HG03060 (cell line): ENCODE results near the gene SEMA7A.

ENCODE experiments used
- ATAC-seq: cut with Tn5 transposase; IDR thresholded peaks from one replicate; pipeline ENCODE4 v1.9.1; 2021; ENCODE audit warnings: low read depth, moderate number of reproducible peaks; ENCODE audit not compliant: unreplicated experiment

SEMA7A gene

DNA sequence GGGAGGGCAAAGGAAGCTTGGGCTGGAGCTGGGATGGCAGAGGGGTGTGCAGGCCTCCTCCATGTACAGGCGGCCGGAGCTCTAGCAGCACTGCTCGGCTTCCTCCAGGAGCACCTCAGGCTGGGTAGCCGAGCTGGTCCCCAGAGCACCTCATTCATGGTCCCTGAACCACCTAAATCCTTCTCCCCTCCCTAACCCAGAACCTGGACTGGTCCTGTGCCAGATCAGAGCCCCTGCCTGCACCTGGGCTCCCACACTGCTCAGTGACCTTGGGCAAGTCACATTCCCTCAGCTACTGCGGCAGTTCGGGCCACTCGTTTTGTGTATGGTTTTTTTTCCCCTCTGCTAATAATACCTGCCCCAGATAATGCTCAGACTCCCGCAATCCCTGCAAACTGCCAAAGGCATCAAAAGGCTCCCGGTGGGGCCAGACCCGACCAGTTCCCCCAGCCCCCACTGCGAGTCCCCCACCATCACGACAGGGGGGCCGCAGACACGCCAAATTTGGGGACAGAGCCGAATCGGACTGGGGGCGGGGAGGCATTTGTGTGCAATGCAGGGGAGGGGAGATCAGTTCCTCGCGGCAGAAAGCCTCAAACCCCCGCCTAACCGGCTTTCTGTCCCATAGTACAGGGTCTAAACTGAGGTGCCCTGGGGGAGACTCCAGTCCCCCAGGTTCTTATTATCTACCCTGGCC lies 1.3 kb downstream of the SEMA7A start:
- no peak for ATAC-seq

DNA sequence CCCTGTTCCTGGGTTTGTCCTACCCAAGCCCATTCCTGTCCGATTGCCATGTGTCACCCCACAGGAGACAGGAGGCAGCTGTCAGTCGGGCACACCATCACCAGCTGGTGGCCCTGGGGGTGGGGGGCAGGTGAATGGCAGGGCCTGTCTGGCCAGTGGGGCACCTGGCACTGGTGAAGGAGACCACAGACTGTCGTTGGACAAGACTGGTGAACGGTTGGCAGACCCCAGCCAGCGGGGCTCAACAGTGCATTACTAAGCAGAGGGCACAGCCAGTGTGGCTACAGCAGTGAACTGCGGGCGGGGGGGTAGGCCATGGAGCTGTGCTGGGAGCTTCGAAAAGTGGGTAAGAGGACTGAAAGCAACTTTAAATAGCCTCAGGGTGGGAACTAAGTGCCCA lies 2.1 kb downstream of the SEMA7A start:
- ATAC-seq, result no peak

DNA sequence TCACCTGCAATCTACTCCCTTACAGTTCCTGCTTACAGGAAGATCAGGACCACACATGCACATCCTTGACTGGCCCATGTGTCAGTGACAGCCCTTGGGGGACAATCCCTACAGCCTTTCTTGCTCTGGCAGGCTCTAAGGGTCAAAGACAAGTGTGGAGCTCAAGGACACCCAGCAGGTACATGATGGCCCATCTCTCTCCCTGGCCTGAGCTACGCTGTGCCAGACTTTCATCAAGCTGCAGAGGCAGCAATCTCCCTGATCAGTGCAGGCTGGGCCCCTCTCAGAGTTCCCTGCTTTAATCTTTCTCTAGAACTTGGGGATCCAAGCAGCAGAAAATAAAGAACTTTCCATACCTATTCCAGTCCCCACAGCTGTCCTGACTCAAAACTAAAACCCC lies 2.6 kb downstream of the SEMA7A start:
- ATAC-seq, result no peak

DNA sequence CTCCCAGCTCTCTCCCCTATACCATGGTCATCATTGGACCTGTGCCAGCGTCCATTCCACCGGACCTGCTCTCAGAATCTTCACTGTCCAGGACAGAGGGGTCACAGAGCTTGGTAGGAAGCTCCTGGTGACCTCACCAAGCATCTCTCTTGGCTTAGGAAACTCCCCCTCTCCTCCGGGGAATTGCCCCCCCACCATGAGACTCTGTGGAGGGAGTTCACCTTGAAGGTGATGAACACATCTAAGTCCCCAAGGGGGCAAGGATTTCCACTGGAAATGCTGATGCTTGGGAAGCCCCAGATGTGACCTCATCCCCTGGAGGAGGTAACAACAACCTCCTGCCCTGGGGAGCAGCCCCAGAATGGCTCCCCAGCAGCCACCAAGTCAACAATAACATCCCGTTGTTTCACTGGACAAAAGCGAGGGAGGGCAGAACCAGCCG lies 3.2 kb downstream of the SEMA7A start:
- ATAC-seq, result no peak

DNA sequence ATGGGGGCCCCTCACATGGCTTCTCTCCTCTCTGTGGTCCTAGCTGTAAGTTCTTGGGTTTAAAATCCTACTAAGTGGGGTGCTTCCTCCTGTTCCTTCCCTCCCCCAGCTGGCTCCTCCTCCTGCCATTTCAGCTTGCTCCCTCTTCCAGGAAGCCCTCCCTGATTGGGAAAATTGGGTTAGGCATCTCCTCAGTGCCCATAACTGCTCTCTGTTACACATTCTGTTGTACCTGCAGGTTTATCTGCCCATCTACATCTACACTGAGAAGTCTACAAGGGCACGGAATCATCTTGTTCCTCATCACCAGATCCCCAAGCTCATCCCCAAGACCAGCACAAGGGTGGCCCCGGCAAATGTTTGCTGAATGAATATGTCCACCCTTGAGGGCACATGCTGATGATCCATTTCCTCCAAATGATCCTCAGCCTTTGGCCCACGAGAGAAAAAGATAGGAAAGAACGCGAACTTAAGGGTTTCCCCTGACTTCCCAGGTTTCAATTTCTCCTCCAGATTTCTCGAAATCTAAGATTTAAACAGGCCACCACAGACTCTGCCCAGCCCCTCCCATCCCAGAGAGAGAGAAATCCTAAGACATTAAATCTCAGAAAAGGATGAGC lies 3.9 kb downstream of the SEMA7A start:
- no peak for ATAC-seq

DNA sequence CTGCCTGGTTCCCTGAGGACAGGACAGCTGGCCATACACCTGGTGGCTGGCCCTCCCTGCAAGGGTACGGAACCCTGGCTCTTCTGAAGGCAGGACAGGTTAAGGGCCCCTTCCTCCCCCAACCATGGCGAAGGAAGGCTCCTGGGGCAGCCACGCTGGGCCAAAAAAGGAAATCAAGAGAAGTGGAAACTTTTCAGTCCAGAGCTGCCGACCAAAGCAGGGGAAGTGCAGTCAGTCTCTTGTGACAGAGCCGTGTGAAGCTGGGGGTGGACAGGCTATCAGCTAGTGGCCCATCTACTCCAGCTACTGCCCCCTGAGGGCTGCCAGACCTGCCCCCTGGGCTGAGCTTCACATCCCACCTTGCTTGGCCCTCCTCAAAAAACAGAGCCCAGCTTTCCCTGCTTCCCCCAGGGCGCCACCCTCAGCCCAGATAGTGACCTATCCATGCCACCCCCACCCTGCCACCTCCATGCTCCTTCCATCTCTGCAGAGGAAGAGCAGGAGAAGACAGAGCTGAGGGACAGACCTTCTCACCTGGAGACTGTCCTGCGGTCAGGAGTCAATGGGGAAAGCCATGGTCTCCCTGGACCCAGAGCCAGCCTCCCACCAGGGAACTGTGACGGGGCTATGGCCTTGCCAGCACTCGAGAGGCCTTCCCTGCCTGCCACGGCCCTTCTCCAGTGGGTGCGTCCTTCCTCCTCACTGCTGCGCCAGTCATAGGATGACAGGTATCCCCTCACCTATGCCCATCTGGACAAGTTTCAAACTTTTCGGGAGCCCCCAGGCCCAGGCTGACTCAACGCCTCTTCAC lies 4.6 kb downstream of the SEMA7A start:
- ATAC-seq, result no peak

DNA sequence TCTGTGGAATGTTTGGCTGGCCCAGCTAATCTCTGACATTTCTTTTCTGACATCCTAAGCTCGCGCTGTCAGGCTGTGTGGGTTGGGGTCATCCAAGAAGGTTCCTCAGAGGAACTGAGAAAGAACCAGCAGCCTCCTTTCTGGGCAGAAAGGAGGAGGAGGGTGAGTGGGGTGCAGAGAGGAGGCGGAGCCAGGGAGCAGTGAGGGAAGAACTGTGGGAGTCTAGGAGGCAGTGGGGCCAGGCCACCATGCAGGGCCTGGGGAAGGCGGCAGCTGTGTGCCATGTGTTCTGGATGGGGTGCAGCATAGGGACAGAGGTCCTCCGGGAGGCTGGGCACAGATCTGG lies 5.3 kb downstream of the SEMA7A start:
- ATAC-seq, result no peak

DNA sequence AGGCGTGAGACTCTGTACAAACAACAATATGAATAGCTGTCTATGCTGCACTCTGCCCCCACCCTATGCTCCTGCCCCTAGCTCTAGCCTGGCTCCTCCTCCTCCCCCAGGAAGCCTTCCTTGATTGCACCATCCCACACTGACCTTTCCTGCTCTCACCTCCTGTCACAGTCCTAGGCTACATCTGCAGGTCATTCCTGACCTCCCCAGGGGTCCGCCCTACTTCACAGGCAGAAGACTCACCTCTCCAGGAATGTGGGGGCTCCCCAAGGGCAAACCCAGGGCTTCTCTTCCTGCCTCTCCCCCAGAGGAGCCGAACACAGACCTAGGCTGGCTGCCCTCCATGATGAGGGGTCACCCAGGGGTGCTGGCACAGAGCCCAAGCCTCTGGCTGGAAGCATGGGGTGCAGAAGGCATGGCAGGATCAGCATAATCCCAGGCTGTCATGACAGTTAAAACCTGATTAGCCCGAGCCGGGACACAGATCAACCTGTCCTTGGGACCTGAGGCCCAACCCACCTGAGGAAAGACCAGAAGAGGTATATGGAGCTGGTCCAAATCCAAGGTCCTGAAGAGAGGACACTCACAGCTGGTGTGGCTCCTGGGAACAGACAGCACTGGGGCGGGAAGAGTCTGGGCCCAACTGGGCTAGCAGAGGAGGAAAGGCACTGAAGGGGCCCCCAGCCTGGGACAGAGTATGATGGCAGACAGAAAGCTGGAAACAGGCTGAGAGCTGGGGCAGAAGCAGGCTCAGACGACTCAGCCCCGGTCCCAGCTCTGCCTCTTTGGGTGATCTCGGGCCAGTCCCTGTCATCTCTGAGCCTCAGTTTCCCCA lies 5.9 kb downstream of the SEMA7A start:
- ATAC-seq, result no peak

DNA sequence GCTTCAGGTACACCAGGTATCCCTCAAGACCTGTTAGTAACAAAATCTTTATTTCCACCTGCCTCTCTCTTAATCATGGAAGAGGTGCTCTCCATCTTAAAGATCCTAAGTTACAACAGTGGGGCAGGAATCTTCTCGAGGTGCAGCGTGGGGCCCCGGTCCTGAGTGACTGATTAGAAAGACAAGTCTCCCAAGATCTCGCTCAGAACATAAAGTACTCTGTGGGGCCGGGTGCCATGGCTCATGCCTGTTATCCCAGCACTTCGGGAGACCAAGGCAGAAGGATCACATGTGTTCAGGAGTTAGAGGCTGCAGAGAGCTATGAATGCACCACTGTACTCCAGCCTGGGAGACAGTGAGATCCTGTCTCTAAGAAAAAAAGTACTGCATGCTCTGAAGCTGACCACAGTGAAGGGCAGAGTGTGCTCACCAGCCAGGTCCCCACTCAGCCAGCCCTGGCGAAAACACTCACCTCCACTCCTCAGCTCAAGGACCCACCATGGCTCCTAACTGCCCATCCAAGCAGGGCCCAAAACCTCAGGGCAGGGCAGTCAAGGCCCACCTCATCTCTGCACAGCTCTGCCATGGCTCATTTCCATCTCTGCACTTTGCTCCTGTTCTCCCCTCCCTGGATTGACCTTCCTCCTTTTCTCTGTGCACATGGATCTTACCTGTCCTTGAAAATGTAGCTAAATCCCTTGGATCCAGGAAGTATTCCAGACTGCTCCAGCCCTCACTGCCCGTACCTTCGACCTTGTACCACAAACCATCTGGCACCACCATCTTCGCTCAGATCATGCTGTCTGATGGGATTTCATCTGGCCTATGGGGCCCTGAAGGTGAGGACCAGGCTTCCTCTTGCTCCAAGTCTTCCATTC lies 7.1 kb downstream of the SEMA7A start:
- ATAC-seq, result no peak

DNA sequence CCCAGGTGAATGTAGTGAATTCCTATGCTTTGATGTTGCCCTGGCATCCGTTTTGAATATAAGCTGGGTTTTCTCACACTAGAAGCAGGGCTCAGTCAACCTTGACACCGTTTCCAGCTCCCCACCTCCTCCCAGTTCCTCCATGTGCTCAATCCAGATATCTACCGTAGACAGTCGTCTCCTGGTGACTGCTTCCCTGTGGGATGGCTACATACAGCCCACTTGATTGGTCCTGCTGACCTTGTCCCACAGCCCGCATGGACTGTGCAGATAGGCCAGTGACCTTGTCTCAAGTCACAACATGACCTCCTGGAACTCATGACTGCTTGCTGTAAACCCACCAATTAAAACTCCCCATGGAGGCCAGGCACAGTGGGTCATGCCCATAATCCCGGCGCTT lies 8.1 kb downstream of the SEMA7A start:
- no peak for ATAC-seq

DNA sequence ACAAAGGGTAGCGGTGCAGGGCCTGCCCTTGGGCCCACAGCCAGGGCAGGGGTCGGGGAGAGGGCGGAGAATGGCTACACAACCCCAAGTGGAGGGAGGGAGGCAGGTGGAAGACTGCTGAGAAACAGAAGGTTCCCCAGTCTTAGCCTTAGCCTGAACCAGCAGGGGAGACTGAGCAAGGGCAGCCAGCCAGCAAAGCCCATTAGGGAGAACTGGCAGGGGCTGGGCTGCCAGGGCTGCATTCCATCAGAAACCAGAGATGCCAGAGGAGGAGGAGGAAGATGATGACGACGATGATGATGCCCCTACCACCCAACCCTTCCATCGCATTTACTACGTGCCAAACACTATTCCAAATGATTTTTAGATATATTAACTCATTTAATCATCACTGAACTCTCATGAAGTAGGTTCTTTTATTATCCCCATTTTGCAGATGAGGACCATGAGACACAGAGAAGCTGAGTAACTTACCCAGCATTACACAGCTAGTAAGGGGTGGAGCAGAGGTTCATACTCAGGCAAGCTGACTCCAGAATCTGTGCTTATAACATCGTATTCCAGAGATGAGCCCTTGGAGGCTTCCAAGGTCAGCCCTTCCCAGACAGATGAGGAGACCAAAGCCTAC lies 8.7 kb downstream of the SEMA7A start:
- no peak for ATAC-seq

DNA sequence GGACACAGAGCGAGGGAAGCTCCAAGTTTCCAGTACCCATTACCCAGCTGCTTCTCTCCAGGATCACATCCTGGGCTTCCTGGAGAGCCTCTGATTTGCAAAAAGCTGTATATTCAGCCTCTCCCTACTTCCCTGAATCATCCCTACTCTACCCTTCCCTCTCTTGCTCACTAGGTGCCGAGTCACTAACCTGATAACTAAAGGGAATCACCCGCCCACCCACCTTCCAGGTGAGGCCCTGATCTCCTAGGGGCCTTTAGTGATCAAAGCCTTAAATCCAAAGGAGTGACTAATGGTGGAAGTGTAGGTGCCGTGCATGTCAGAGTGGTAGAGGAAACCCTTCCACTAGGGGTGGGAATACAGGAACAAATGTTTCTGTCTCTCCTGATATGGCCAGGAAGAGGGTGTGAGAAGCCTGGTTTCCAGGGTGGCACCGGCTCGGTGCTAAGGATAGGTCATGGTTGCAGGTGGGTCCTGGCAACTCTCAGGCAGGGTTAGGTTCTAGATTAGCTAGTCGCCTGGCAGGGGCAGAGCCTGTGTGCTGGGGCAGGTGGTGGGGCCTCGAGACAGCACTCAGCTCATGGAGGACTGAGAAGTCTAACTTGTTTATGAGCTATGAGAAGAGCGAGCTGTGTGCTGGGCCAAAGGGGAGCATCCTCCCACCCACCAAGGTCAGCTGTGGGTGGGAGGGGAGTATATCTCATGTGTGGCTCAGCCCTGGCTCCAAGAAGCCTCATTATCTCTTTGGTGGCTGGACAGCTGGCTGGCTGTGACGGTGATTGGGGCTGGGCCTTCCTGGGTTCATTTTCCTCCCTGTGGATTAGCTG lies 10.1 kb downstream of the SEMA7A start:
- no peak for ATAC-seq

DNA sequence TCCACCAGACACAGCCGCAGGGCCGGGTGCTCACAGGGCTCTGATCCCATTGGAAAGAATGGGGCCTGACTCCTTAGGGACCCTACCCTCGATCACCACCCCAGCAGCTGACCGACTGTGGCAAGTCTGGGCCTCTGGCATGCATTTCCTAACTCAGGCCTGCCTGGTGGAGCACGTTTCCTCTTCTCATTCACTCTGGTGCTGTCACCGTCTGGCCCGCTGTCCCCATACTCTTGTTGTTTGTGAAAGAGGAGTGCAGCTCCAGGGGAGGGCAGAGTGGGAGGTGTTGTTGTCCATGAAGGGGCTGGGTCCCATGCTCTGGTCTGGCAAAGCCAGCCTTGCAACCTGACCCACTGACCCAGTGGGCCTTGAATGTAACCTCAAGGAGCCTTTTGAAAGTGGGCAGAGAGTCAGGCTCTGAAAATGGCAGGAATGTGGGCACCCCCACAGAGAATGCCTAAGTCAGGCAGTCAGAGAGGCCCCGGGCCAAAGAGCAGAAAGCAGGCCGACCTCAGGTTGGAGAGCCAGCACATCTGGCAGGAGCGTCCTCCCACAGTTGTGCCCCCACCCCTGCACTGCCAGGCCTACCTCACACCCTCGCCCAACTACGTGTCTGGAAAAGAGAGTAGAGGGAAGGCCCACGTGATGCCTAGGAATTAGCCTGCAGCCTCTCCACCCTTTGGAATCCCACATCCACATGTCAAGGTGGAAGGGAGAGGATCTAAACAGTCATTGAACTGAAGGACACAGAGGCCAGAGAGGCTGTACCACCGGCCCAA lies 10.9 kb downstream of the SEMA7A start:
- no peak for ATAC-seq

DNA sequence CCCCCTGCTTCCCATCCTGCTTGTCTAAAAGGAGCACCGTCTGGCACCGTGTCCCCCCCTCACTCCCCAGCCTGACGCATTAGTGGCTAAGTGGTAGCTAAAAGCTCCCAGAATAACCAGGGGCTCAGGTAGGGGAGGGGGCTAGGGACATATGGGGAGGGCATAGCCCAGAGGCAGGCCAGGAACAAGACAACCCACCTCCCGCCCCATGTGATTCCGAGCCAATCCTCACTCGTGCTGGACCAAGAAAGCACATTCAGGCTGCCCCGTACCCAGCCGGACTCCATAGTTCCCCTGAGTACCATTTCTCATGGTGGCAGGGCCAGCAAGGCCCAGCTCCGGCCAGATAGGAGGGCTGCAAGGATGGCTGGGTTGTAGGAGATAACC lies 11.5 kb downstream of the SEMA7A start:
- ATAC-seq, result no peak

DNA sequence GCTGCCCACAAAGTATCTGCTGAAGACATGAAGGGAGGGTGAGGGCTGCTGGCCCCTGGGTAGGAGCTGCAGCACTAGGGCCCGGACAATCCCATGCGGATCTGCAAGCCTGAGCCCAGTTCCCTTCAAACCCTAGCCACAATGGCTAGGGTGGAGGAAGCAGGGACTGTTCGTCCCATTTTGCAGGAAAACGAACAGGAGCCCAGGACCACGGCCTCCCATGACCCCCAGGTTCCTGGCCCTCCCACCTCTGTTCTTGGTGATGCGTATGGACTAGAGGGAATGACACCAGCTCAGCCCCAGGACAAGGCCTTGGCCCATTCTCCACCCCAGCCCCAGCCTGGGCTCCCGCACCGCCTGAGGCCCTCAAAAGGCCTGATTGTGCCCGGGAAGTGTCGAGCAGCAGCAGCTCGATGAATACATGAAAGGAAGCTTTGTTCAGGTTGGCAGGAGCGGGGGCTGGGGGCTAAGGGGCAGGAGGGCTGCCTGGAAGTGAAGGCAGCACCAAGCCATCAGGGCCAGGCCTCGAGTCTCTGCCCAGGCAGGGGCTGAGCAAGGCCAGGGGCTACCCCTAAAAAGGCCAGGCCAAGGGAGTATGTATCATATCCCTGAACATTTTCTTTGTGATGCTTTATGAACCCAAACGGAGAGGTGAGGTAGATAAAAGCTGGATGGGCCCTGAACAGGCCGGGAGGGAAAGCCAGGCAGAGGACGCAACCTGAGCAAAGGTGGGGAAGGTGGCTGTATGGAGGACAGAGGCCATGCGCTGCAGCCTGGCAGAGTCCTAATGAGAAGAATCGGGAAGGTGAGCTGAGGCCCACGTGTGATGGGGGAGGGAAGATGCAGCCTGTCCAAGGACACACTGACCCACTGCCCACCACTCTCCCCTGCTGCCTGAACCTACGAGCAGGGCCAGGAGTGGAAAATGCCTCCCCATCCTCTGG lies 12.2 kb downstream of the SEMA7A start:
- no peak for ATAC-seq

DNA sequence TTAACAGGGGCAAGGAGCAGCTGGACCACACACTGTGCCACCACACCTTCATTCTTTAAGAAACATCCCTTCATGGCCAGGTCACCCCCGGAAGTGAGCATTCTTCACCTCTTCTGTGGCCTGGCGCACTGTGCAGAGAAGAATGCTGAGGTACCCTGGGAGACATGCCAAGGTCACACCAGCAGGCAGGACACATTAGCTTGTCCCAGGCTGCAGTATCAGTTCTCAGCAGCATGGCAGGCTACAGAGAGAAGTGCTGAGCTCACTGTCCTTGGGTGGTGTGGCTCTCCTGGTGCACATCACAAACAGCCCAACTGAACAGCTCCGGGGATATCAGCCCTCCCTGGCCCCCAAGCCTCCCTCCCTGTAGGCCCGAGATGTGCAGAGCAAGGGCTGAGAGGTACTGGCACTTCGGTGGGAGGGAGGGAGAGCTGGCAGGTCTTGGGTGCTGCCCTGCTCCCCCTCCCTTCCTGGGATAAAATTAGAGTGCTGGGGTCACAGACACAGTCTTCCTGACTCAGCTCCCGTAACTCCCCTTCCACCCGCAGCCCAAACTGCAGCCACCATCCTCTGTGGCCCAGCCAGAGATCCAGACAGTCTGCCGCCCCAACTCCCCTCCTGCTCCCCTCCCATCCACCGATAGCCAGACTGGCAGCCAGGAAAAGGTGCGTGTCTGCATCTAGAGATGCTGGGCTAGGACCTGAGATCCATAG lies 13.4 kb downstream of the SEMA7A start:
- no peak for ATAC-seq
